Body of pancreas (tissue), 4 donors: ENCODE data around the gene DAPK2. TPM values are rescaled to one million over a fixed set of nuclear protein-coding genes. Genes with fewer than 3 reads are reported as not detected.

ENCODE experiments used
- ATAC-seq: fragments of 150-250 bp; one replicate; pipeline ENCODE4 v1.9.1; 2016
- DNase-seq, 4 donors: peaks; one replicate each; pipeline ENCODE4 v3.0.0-alpha.2; 2019
- H3K27ac ChIP-seq, 4 donors: fragments of 200-600 bp; sonication (generic); 1 replicate in 3 of 4; 2 replicates in 1 of 4; pipeline versions ENCODE4 v1.5.1 to v1.6.1; 2016 to 2019; ENCODE audit warnings: mild to moderate bottlenecking in 1 of 4, mixed read lengths in 1 of 4, moderate library complexity in 1 of 4
- H3K27me3 ChIP-seq, 2 donors: fragments of 200-600 bp; sonication (generic); one replicate each; pipeline ENCODE4 v1.6.0; 2016; ENCODE audit warnings: mild to moderate bottlenecking in 1 of 2
- H3K36me3 ChIP-seq, 2 donors: fragments of 200-600 bp; sonication (generic); replicated peaks in 1 of 2; 2 replicates each; pipeline ENCODE4 v1.5.1; 2016; ENCODE audit warnings: low read depth in 2 of 2; ENCODE audit not compliant: insufficient read depth in 1 of 2
- H3K4me1 ChIP-seq: fragments of 200-600 bp; sonication (generic); one replicate; pipeline ENCODE4 v1.6.0; 2016
- H3K4me3 ChIP-seq, 2 donors: fragments of 200-600 bp; sonication (generic); 1 replicate in 1 of 2; 2 replicates in 1 of 2; pipeline ENCODE4 v1.5.1; 2016 to 2019
- H3K9me3 ChIP-seq, 3 donors: fragments of 200-600 bp; sonication (generic); 1 replicate in 2 of 3; 2 replicates in 1 of 3; pipeline ENCODE4 v1.5.1; 2016
- POLR2A ChIP-seq, 3 donors: fragments of 450-650 bp; IDR thresholded peaks; one replicate each; pipeline ENCODE4 v1.6.1; 2016; ENCODE audit warnings: antibody characterized with exemption in 3 of 3, mild to moderate bottlenecking in 2 of 3
- WGBS, 2 donors: methylation state at CpG; one replicate each; pipeline ENCODE4 v1.1.5; 2017; 5-methylcytosine and 5-hydroxymethylcytosine counted together
- intact Hi-C: fragments of 100-400 bp; cut with DNase I; formaldehyde crosslinking; loops from one replicate; pipeline ENCODE4 v1.15.1; 2023
- total RNA-seq, 2 donors: library from RNA; depleted of rRNA; stranded (reverse); fragments of >200 nt; gene quantifications; one replicate each; pipeline ENCODE4 v1.1.0, GENCODE V29; 2016
- TF ChIP-seq, protein P1 (sequence below), 7 experiments: fragments of 450-650 bp in 4 of 7; fragments of 200-600 bp in 3 of 7; sonication (generic) in 3 of 7; IDR thresholded peaks; one replicate each; pipeline ENCODE4 v1.5.1; 2016 to 2019; ENCODE audit warnings: antibody characterized with exemption in 7 of 7

Gene DAPK2
- total RNA-seq, 2 donors from 2014 or later = 2.9 to 5.9 TPM

GRCh38 chr15:63906266-63906584 lies 140.1 kb downstream of the DAPK2 start:
- Histone ChIP-seq H3K27ac (no peak overlapping the region), H3K27me3 (no peaks in the 10 kb centered on the region), H3K4me3 (no peak overlapping the region), H3K4me1 (peaks cover 17% of the 10 kb centered on the region), H3K9me3 (no peaks in the 10 kb centered on the region), H3K36me3 (no peaks in the 10 kb centered on the region)
- DNase-seq = no peak
- ATAC-seq = no peak
- 67 to 88% methylated on average over 4 of the region's 4 CpGs for WGBS, 2 donors
- no peak for TF ChIP-seq POLR2A (IDR thresholded peaks at IDR 0.05)
- TF ChIP-seq, protein P1, sequence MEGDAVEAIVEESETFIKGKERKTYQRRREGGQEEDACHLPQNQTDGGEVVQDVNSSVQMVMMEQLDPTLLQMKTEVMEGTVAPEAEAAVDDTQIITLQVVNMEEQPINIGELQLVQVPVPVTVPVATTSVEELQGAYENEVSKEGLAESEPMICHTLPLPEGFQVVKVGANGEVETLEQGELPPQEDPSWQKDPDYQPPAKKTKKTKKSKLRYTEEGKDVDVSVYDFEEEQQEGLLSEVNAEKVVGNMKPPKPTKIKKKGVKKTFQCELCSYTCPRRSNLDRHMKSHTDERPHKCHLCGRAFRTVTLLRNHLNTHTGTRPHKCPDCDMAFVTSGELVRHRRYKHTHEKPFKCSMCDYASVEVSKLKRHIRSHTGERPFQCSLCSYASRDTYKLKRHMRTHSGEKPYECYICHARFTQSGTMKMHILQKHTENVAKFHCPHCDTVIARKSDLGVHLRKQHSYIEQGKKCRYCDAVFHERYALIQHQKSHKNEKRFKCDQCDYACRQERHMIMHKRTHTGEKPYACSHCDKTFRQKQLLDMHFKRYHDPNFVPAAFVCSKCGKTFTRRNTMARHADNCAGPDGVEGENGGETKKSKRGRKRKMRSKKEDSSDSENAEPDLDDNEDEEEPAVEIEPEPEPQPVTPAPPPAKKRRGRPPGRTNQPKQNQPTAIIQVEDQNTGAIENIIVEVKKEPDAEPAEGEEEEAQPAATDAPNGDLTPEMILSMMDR (IDR thresholded peaks at IDR 0.05) = no peak
- intact Hi-C loops = no loop called here

DNA sequence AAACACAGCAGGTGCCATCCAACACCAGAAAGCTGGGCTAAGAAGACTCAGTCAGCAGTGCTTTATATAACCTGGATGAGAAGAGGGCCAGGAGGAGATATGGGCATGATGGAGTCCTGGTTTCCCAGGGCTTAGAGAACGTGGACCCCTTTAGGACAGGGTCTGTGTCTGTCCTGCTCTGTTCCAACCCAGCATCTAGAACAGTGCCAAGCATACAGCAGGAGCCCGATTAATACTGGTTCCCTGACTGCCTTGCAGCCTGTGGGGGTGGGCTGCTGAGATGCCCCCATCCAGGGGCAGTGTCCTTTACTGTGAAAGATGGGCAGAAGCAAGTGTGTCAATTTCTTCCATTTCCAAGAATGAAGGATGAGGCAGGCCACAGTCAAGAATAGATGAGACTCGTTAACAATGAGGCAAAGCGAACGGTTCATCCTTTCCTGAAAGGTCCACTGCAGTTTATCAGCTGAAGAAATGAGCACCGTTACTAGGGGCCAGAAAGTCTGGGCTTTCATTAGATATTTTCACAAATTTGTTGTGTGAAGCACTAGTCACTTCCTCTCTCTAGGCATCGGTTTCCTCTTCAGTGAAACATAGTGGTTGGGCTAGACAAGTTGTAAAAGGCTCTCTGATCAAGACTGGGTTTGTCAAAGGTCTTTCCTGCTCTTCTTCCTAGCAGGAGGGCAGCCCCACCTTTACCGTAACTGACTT lies 140.6 kb downstream of the DAPK2 start:
- Histone ChIP-seq H3K4me1 (peaks cover 16% of the 10 kb centered on the region), H3K9me3 (no peaks in the 10 kb centered on the region), H3K27me3 (no peaks in the 10 kb centered on the region), H3K27ac (no peak overlapping the region), H3K36me3 (no peaks in the 10 kb centered on the region), H3K4me3 (no peak overlapping the region)
- no peak for TF ChIP-seq POLR2A (IDR thresholded peaks at IDR 0.05)
- TF ChIP-seq, protein P1 (IDR thresholded peaks at IDR 0.05) = no peak
- no peak for DNase-seq
- ATAC-seq = no peak
- WGBS, 2 donors = 73 to 84% methylated on average over 7 to 8 of the region's 8 CpGs
- intact Hi-C loops = no loop called here

DNA sequence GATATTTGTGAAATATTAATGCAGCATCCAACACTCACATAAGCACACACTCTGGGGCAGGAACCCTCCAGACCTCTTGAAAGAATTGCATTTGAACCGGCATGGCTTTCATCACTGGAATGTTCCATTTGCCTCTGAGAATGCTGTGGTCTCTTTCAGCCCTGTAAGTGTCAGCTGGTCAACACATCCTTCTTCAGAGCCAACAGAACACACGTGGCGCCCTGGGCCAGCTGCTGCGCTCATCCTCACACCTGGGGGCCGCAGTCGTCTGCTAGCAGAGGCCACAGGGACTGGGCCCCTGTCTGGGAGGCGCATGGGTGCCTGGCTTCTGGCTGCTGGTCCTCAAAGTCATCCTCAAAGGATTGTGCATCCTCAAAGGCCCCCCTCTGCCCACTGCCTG lies 141.2 kb downstream of the DAPK2 start:
- H3K4me1 ChIP-seq = peaks cover 11% of the 10 kb centered on the region
- intact Hi-C loops = no loop called here
- H3K9me3 ChIP-seq = no peaks in the 10 kb centered on the region
- ATAC-seq (no peak), DNase-seq (no peak)
- no peaks in the 10 kb centered on the region for H3K36me3 ChIP-seq
- WGBS, 2 donors = 58 to 87% methylated on average over 2 to 7 of the region's 7 CpGs
- H3K27ac ChIP-seq = no peak overlapping the region
- H3K27me3 ChIP-seq = no peaks in the 10 kb centered on the region
- H3K4me3 ChIP-seq = no peak overlapping the region
- no peak for TF ChIP-seq POLR2A (IDR thresholded peaks at IDR 0.05)
- TF ChIP-seq, protein P1 (IDR thresholded peaks at IDR 0.05) = no peak

DNA sequence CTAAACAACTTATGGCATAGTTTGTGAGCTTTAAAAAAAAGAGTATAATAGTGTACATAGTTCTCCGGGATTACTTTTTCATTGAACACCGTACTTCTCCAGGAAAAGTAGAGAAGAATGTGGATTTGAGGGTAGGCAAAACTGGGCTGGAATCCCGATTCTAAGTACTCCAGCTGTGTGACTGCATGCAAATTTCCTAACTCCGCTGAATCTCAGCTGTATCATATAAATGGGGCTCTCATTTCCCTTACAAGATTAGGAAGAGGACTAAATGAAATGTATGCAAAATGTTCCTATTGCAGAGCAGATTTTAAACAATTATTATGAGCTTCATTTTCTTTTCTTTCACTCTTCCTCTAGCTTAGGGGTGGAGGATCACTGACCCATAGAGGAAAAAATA lies 142.2 kb downstream of the DAPK2 start:
- WGBS, 2 donors = 80 to 86% methylated on average over 4 of the region's 4 CpGs
- H3K36me3 ChIP-seq = no peaks in the 10 kb centered on the region
- peaks cover 4% of the 10 kb centered on the region for H3K4me1 ChIP-seq
- DNase-seq (no peak), ATAC-seq (no peak)
- TF ChIP-seq, protein P1 (IDR thresholded peaks at IDR 0.05) = no peak
- TF ChIP-seq POLR2A (IDR thresholded peaks at IDR 0.05) = no peak
- H3K9me3 ChIP-seq = no peaks in the 10 kb centered on the region
- no peaks in the 10 kb centered on the region for H3K27me3 ChIP-seq
- no peak overlapping the region for H3K27ac ChIP-seq
- H3K4me3 ChIP-seq = no peak overlapping the region
- intact Hi-C loops = no loop called here

GRCh38 chr15:63902671-63903035 lies 143.6 kb downstream of the DAPK2 start:
- peaks cover 9% of the 10 kb centered on the region for H3K4me1 ChIP-seq

More at GRCh38 chr15:63902671-63903035, 143.6 kb downstream of the DAPK2 start:
- H3K27ac ChIP-seq = no peak overlapping the region
- no peaks in the 10 kb centered on the region for H3K36me3 ChIP-seq
- no peak for ATAC-seq
- no peaks in the 10 kb centered on the region for H3K9me3 ChIP-seq
- WGBS, 2 donors = 80 to 87% methylated on average over 8 of the region's 8 CpGs
- no peak for DNase-seq
- TF ChIP-seq, protein P1 (IDR thresholded peaks at IDR 0.05) = no peak
- no peak for TF ChIP-seq POLR2A (IDR thresholded peaks at IDR 0.05)
- H3K4me3 ChIP-seq = no peak overlapping the region
- intact Hi-C loops = no loop called here
- H3K27me3 ChIP-seq = no peaks in the 10 kb centered on the region
